ENCODE measurements around the gene HSPA12A.

HSPA12A gene

GRCh38 chr10:116699471-116700150 lies 42.8 kb downstream of the HSPA12A start:
- TF ChIP-seq CTCF (IDR thresholded peaks at IDR 0.05; ENCODE audit: insufficient read depth, missing control alignments), result no peak
- peak; percentile 51 for DNase-seq (ENCODE audit: insufficient read length, low spot score)
- FAIRE-seq, result peak; percentile 25

- DNase-seq (ENCODE audit: insufficient read length, low spot score) (no peak), FAIRE-seq (no peak)
- no peak for TF ChIP-seq CTCF (IDR thresholded peaks at IDR 0.05; ENCODE audit: insufficient read depth, missing control alignments)
These were observed 43.3 kb downstream of the HSPA12A start for GRCh38 chr10:116699049-116699448.

- no peak for FAIRE-seq
- no peak for DNase-seq (ENCODE audit: insufficient read length, low spot score)
- TF ChIP-seq CTCF (IDR thresholded peaks at IDR 0.05; ENCODE audit: insufficient read depth, missing control alignments), result no peak
These were observed 44.0 kb downstream of the HSPA12A start for GRCh38 chr10:116698364-116698763.

GRCh38 chr10:116697816-116698215 lies 44.5 kb downstream of the HSPA12A start:
- DNase-seq (ENCODE audit: insufficient read length, low spot score) (no peak), FAIRE-seq (no peak)
- TF ChIP-seq CTCF (IDR thresholded peaks at IDR 0.05; ENCODE audit: insufficient read depth, missing control alignments), result no peak

- no peak for FAIRE-seq
- no peak for DNase-seq (ENCODE audit: insufficient read length, low spot score)
- no peak for TF ChIP-seq CTCF (IDR thresholded peaks at IDR 0.05; ENCODE audit: insufficient read depth, missing control alignments)
These were observed 45.4 kb downstream of the HSPA12A start for GRCh38 chr10:116696919-116697318.

GRCh38 chr10:116694927-116695268 lies 47.5 kb downstream of the HSPA12A start:
- DNase-seq (ENCODE audit: insufficient read length, low spot score) (no peak), FAIRE-seq (no peak)
- TF ChIP-seq CTCF (IDR thresholded peaks at IDR 0.05; ENCODE audit: insufficient read depth, missing control alignments), result no peak

GRCh38 chr10:116694243-116694926 lies 48.0 kb downstream of the HSPA12A start:
- FAIRE-seq (no peak), DNase-seq (ENCODE audit: insufficient read length, low spot score) (no peak)
- TF ChIP-seq CTCF (IDR thresholded peaks at IDR 0.05; ENCODE audit: insufficient read depth, missing control alignments), result no peak

Data from D721Med (cell line).